CD4-positive, CD25-positive, alpha-beta regulatory T cell (primary cell): Measurements from ENCODE around the gene CD24. TPM values are rescaled to one million over a fixed set of nuclear protein-coding genes. Genes with fewer than 3 reads are reported as not detected.
"Not testable (repeated sequence)": the region's sequence is repeated elsewhere in the genome, so short reads cannot be mapped to it uniquely, and the experiment has no call there.

Source experiments
- ATAC-seq, 2 donors: fragments of 150-1000 bp; cut with Tn5 transposase; one replicate each; pipeline ENCODE4 v1.10.0; 2021; ENCODE audit warnings: low read depth in 2 of 2, moderate number of reproducible peaks in 2 of 2, moderate library complexity in 1 of 2
- DNase-seq, 3 donors: peaks; one replicate each; pipeline versions ENCODE4 v3.0.0 to v3.0.0-alpha.2; 2012 to 2022; ENCODE audit warnings: mixed read lengths in 1 of 3
- H3K27ac ChIP-seq: one replicate; pipeline ENCODE4 v1.7.0; 2013; ENCODE audit warnings: mild to moderate bottlenecking, low read length; ENCODE audit not compliant: insufficient read depth, poor library complexity, severe bottlenecking
- H3K27me3 ChIP-seq: one replicate; pipeline ENCODE4 v1.7.0; 2013; ENCODE audit warnings: low read length; ENCODE audit not compliant: control insufficient read depth, insufficient read depth
- H3K36me3 ChIP-seq: one replicate; pipeline ENCODE4 v1.7.0; 2013; ENCODE audit warnings: mild to moderate bottlenecking, low read length, moderate library complexity; ENCODE audit not compliant: control insufficient read depth, insufficient read depth
- H3K4me1 ChIP-seq: 2 replicates; pipeline ENCODE4 v1.7.0; 2013; ENCODE audit warnings: mild to moderate bottlenecking, low read length; ENCODE audit not compliant: insufficient read depth, control insufficient read depth, poor library complexity, severe bottlenecking
- H3K4me3 ChIP-seq: one replicate; pipeline ENCODE4 v1.7.0; 2013; ENCODE audit warnings: low read depth, mild to moderate bottlenecking, low read length, moderate library complexity
- H3K9me3 ChIP-seq, 2 experiments: 1 replicate in 1 of 2; 2 replicates in 1 of 2; pipeline ENCODE4 v1.7.0; 2013; ENCODE audit warnings: low read length in 2 of 2, mild to moderate bottlenecking in 1 of 2, moderate library complexity in 1 of 2; ENCODE audit not compliant: control insufficient read depth in 2 of 2
- H3K27ac Mint-ChIP-seq, 3 donors: one replicate each; pipeline ENCODE4 v1.8.0; 2020 to 2022; ENCODE audit warnings: mild to moderate bottlenecking in 3 of 3, mixed read lengths in 3 of 3, moderate library complexity in 2 of 3
- H3K27me3 Mint-ChIP-seq: one replicate; pipeline ENCODE4 v1.8.0; 2022; ENCODE audit warnings: mild to moderate bottlenecking, mixed read lengths
- H3K36me3 Mint-ChIP-seq: one replicate; pipeline ENCODE4 v1.8.0; 2020; ENCODE audit warnings: mixed read lengths
- H3K4me1 Mint-ChIP-seq, 4 donors: one replicate each; pipeline ENCODE4 v1.8.0; 2020 to 2022; ENCODE audit warnings: mixed read lengths in 4 of 4, mild to moderate bottlenecking in 1 of 4
- H3K4me3 Mint-ChIP-seq, 4 donors: one replicate each; pipeline ENCODE4 v1.8.0; 2020 to 2022; ENCODE audit warnings: mild to moderate bottlenecking in 4 of 4, mixed read lengths in 4 of 4, moderate library complexity in 3 of 4
- H3K9me3 Mint-ChIP-seq, 7 donors: one replicate each; pipeline ENCODE4 v1.8.0; 2020 to 2022; ENCODE audit warnings: mixed read lengths in 7 of 7, mild to moderate bottlenecking in 3 of 7, moderate library complexity in 2 of 7
- polyA plus RNA-seq, 4 donors: library from polyadenylated mRNA; unstranded; fragments of 300-500 nt; fragmentation: Illumina TruSeq; gene quantifications; one replicate each; pipeline ENCODE4 v1.2.3, GENCODE V29; 2021
- total RNA-seq: library from RNA; stranded (reverse); gene quantifications from one replicate; pipeline ENCODE4 v1.2.3, GENCODE V29; 2022

Gene CD24
- total and polyA plus RNA-seq, 5 donors from 2014 or later = 0.17 to 0.39 (median 0.20) TPM; not detected in 1

DNA sequence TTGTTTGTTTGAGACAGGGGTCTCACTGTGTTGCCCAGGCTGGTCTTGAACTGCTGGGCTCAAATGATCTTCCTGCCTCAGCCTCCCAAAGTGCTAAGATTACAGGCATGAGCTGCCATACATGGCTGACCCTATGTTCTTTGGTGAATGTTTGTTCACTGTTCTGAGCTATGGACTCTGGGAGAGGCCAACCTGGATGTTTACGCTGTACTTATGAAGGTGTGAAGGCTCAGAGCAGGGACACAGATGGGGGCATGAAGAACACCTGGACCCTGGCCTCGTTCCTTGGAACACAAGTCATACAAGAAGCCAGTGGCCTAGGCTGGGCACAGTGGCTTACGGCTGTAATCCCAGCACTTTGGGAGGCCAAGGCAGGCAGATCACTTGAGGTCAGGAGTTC lies 21.1 kb upstream of the CD24 start:
- no peak overlapping the region for H3K27ac Mint-ChIP-seq
- no peaks in the 10 kb centered on the region for H3K36me3 ChIP-seq
- H3K36me3 Mint-ChIP-seq = no peaks in the 10 kb centered on the region
- H3K9me3 ChIP-seq = no peaks in the 10 kb centered on the region
- H3K4me1 ChIP-seq = no peaks in the 10 kb centered on the region
- H3K27me3 Mint-ChIP-seq = peaks cover 18% of the 10 kb centered on the region
- DNase-seq = no peak
- peaks cover 0 to 2% (median 0%) of the 10 kb centered on the region in 7 donors for H3K9me3 Mint-ChIP-seq
- ATAC-seq = no peak
- H3K27ac ChIP-seq = no peak overlapping the region
- H3K4me3 ChIP-seq = no peak overlapping the region
- no peak overlapping the region for H3K4me3 Mint-ChIP-seq
- H3K27me3 ChIP-seq = no peaks in the 10 kb centered on the region
- H3K4me1 Mint-ChIP-seq = peaks cover 0 to 4% (median 3%) of the 10 kb centered on the region in 4 donors

DNA sequence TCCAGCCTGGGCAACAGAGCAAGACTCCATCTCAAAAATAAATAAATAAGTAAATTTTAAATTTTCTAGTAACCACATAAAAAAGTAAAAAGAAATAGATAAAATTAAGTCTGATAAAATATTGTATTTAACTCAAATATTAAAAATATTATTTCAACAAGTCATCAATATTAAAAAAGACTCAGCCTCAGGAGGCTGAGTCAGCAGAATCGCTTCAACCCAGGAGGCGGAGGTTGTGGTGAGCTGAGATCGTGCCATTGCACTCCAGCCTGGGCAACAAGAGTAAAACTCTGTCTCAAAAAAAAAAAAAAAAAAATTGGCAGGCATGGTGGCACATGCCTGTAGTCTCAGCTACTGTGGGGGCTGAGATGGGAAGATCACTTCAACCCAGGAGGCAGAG lies 15.2 kb upstream of the CD24 start:
- peaks cover 20% of the 10 kb centered on the region for H3K27me3 Mint-ChIP-seq
- not testable (repeated sequence) for H3K4me3 Mint-ChIP-seq, H3K4me1 Mint-ChIP-seq, H3K9me3 ChIP-seq, H3K36me3 ChIP-seq, DNase-seq, ATAC-seq, H3K27ac Mint-ChIP-seq, H3K27me3 ChIP-seq, H3K9me3 Mint-ChIP-seq, H3K36me3 Mint-ChIP-seq, H3K27ac ChIP-seq, H3K4me3 ChIP-seq, H3K4me1 ChIP-seq

DNA sequence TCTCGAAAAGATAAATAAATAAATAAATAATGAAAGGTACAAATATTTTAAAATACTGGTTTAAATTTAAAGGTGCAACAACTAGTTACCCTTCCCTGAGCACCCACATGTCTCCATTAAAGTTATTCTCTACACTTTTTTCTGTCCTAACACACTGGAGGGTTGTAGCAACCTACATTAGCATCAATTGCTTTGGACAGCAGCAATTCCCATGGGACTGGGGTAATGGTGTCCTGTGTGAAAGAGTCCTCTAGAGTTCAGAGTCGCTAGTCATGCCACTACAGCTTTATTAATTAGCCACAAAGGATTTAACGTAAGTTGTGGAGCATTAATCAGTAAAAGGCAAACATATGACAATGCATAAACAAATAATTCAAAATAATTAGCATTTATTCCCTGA lies 14.1 kb upstream of the CD24 start:
- no peaks in the 10 kb centered on the region for H3K4me1 ChIP-seq
- H3K36me3 Mint-ChIP-seq = no peaks in the 10 kb centered on the region
- ATAC-seq = no peak
- no peak overlapping the region for H3K4me3 Mint-ChIP-seq
- H3K4me1 Mint-ChIP-seq = no peaks in the 10 kb centered on the region
- H3K9me3 ChIP-seq = no peaks in the 10 kb centered on the region
- H3K27ac ChIP-seq = no peak overlapping the region
- no peaks in the 10 kb centered on the region for H3K9me3 Mint-ChIP-seq
- no peak for DNase-seq
- no peaks in the 10 kb centered on the region for H3K27me3 ChIP-seq
- peaks cover 20% of the 10 kb centered on the region for H3K27me3 Mint-ChIP-seq
- H3K36me3 ChIP-seq = no peaks in the 10 kb centered on the region
- H3K4me3 ChIP-seq = no peak overlapping the region
- H3K27ac Mint-ChIP-seq = no peak overlapping the region

DNA sequence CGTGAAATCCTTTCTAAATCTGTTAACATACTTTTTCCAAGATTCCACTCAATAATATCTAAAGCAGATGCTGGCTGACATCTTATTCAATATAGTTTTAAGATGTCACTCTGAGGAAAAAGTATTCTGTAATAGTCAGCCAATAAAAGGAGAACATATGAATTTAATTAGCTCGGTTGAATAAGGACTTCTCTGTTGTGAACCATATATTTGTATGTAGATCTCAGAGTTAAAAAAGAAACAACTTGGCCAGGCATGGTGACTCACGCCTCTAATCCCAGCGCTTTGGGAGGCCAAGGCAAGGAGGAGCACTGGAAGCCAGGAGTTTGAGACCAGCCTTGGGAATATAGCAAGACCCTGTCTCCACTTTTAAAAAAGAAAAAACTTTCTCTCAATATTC lies 7.4 kb upstream of the CD24 start:
- no peak for DNase-seq
- no peaks in the 10 kb centered on the region for H3K9me3 Mint-ChIP-seq
- no peak for ATAC-seq
- H3K4me3 ChIP-seq = no peak overlapping the region
- peaks cover 49% of the 10 kb centered on the region for H3K27me3 Mint-ChIP-seq
- no peaks in the 10 kb centered on the region for H3K36me3 ChIP-seq
- peaks cover 9% of the 10 kb centered on the region for H3K27me3 ChIP-seq
- no peak overlapping the region for H3K27ac ChIP-seq
- no peaks in the 10 kb centered on the region for H3K4me1 Mint-ChIP-seq
- H3K9me3 ChIP-seq = no peaks in the 10 kb centered on the region
- H3K36me3 Mint-ChIP-seq = no peaks in the 10 kb centered on the region
- H3K4me3 Mint-ChIP-seq = no peak overlapping the region
- H3K4me1 ChIP-seq = no peaks in the 10 kb centered on the region
- H3K27ac Mint-ChIP-seq = no peak overlapping the region

DNA sequence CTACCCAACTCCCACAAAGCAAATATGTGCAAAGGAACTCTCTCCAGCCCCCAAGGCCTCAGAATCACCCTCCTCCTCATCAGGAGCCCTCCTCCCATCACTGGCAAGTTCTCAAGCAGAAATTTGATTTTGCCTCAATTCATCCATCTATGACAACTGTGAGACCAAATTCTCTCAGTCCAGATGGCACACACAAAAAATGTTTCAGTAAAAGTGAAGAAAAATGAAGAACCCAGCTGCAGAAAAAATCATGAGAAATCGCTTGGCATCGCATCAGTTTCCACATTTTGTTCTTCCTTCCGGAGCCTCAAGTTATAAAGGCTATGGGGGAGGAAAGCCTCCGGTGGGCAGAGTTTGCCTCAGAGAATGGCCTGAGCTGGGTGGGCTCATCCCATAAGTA lies 6.4 kb upstream of the CD24 start:
- Mint-ChIP-seq H3K36me3 (no peaks in the 10 kb centered on the region), H3K4me1 (peaks cover 0 to 3% (median 2%) of the 10 kb centered on the region in 4 donors), H3K27me3 (peaks cover 56% of the 10 kb centered on the region), H3K4me3 (no peak overlapping the region), H3K27ac (no peak overlapping the region), H3K9me3 (no peaks in the 10 kb centered on the region)
- H3K4me3 ChIP-seq = no peak overlapping the region
- no peaks in the 10 kb centered on the region for H3K36me3 ChIP-seq
- H3K27ac ChIP-seq = no peak overlapping the region
- no peak for ATAC-seq
- H3K27me3 ChIP-seq = peaks cover 13% of the 10 kb centered on the region
- H3K4me1 ChIP-seq = no peaks in the 10 kb centered on the region
- no peak for DNase-seq
- no peaks in the 10 kb centered on the region for H3K9me3 ChIP-seq

DNA sequence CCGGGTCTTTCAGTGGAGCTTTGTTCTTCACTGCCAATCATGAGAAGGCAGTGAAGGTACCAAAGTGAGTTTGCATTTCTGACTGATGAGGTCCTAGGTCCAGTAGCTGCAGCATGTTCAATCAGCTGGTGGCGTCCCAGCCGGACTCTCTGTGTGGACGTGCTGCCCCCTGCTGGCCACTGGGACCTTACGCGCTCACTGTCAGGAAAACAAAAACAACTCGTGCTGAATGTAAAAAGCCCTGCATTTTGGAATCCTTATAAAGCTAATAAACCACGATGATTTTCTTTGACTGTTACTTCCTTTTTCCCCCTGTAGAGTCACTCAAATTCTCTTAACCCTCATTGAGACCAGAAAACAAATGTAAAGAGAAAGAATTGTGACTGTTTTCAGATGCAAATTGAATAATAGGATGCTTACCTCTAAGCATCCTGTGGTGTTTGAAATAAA lies 4.9 kb upstream of the CD24 start:
- no peaks in the 10 kb centered on the region for H3K9me3 ChIP-seq
- Mint-ChIP-seq H3K4me1 (peaks cover 0 to 7% (median 5%) of the 10 kb centered on the region in 4 donors), H3K36me3 (no peaks in the 10 kb centered on the region), H3K27me3 (peaks cover 55% of the 10 kb centered on the region), H3K9me3 (no peaks in the 10 kb centered on the region), H3K4me3 (no peak overlapping the region), H3K27ac (no peak overlapping the region)
- ATAC-seq (peak; percentile 65 to 72), DNase-seq (peak; percentile 58 to 80 (median 63))
- H3K27me3 ChIP-seq = peaks cover 15% of the 10 kb centered on the region
- no peak overlapping the region for H3K4me3 ChIP-seq
- peaks cover 11% of the 10 kb centered on the region for H3K4me1 ChIP-seq
- no peak overlapping the region for H3K27ac ChIP-seq
- no peaks in the 10 kb centered on the region for H3K36me3 ChIP-seq

DNA sequence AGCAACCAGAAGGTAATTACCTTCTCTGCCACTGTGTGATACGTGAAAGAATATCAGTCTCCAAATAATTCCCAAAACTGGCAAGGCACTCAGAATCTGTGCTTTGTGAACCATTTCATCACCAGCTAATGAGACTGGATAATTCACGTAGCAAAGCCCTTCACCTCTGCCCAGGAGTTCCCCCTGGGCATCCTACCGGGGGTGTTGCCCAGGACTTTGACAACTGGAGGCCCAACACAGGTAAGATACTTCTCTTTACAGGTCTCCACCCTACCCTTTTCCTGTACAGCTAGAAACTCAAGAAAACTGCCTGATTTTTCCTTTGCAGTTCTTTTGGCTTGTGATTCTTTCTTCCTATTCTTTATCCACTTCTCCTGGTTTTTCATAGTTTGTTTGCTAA lies 2.7 kb upstream of the CD24 start:
- Histone ChIP-seq H3K9me3 (no peaks in the 10 kb centered on the region), H3K27ac (no peak overlapping the region), H3K36me3 (no peaks in the 10 kb centered on the region), H3K27me3 (peaks cover 21% of the 10 kb centered on the region), H3K4me3 (no peak overlapping the region), H3K4me1 (peaks cover 23% of the 10 kb centered on the region)
- no peaks in the 10 kb centered on the region for H3K36me3 Mint-ChIP-seq
- H3K4me3 Mint-ChIP-seq = no peak overlapping the region
- no peak overlapping the region for H3K27ac Mint-ChIP-seq
- H3K4me1 Mint-ChIP-seq = peaks cover 0 to 21% (median 10%) of the 10 kb centered on the region in 4 donors
- ATAC-seq = no peak
- H3K27me3 Mint-ChIP-seq = peaks cover 74% of the 10 kb centered on the region
- peaks cover 0 to 2% (median 0%) of the 10 kb centered on the region in 7 donors for H3K9me3 Mint-ChIP-seq
- no peak for DNase-seq

DNA sequence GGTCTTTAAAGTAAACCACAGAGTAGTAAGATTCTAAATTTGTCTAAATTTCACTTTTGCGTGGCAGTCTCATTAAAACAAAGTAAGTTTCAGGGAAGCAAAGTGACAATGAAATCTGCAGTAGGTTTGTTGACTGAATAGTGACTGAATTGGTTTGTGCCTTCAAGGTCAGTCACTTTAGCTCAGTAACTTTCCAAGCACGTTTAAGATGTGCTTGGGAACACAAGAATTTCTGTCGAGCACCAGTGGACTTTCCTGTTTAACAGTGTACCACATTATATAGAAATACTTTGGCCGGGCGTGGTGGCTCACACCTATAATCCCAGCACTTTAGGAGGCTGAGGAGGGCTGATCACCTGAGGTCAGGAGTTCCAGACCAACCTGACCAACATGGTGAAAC lies 1.7 kb upstream of the CD24 start:
- no peak overlapping the region for H3K4me3 ChIP-seq
- no peak for ATAC-seq
- peaks cover 25% of the 10 kb centered on the region for H3K27me3 ChIP-seq

More for the DNA sequence above, 1.7 kb upstream of the CD24 start:
- H3K9me3 Mint-ChIP-seq = peaks cover 0 to 2% (median 0%) of the 10 kb centered on the region in 7 donors
- Histone ChIP-seq H3K36me3 (no peaks in the 10 kb centered on the region), H3K27ac (no peak overlapping the region), H3K9me3 (no peaks in the 10 kb centered on the region), H3K4me1 (peaks cover 23% of the 10 kb centered on the region)
- H3K4me3 Mint-ChIP-seq = peak overlapping the region in 2 of 4 donors; percentile 66 to 68
- H3K27ac Mint-ChIP-seq = no peak overlapping the region
- no peak for DNase-seq
- no peaks in the 10 kb centered on the region for H3K36me3 Mint-ChIP-seq
- H3K4me1 Mint-ChIP-seq = peaks cover 4 to 21% (median 10%) of the 10 kb centered on the region in 4 donors
- peaks cover 77% of the 10 kb centered on the region for H3K27me3 Mint-ChIP-seq
